H9 (cell line): Measurements from ENCODE around the gene ENO3. TPM values are rescaled to one million over a fixed set of nuclear protein-coding genes. Genes with fewer than 3 reads are reported as not detected.

ENCODE experiments used
- DNase-seq: peaks from one replicate; pipeline ENCODE4 v3.0.0-alpha.2; 2017
- H2AFZ ChIP-seq: one replicate; pipeline ENCODE4 v1.6.1; 2013; ENCODE audit warnings: mild to moderate bottlenecking, low read length, control low read depth, moderate library complexity
- H2AK5ac ChIP-seq: 2 replicates; pipeline ENCODE4 v1.6.1; 2013; ENCODE audit warnings: low read length, control low read depth, mixed read lengths; ENCODE audit not compliant: insufficient read length
- H2BK120ac ChIP-seq: one replicate; pipeline ENCODE4 v1.6.1; 2013; ENCODE audit warnings: low read depth, mild to moderate bottlenecking, low read length, control low read depth, inconsistent platforms; ENCODE audit not compliant: poor library complexity, severe bottlenecking
- H2BK12ac ChIP-seq: 2 replicates; pipeline ENCODE4 v1.6.1; 2013; ENCODE audit warnings: low read length, control low read depth, mixed read lengths, low read depth; ENCODE audit not compliant: insufficient read length
- H2BK15ac ChIP-seq: 2 replicates; pipeline ENCODE4 v1.6.1; 2013; ENCODE audit warnings: low read depth, low read length, control low read depth
- H2BK20ac ChIP-seq: one replicate; pipeline ENCODE4 v1.6.1; 2013; ENCODE audit warnings: low read depth, mild to moderate bottlenecking, low read length, control low read depth, inconsistent platforms; ENCODE audit not compliant: poor library complexity, severe bottlenecking
- H2BK5ac ChIP-seq: 2 replicates; pipeline ENCODE4 v1.6.1; 2013; ENCODE audit warnings: low read length, control low read depth, mixed read lengths; ENCODE audit not compliant: insufficient read length
- H3K14ac ChIP-seq: 2 replicates; pipeline ENCODE4 v1.6.1; 2013; ENCODE audit warnings: low read length, control low read depth; ENCODE audit not compliant: insufficient read depth
- H3K18ac ChIP-seq: 2 replicates; pipeline ENCODE4 v1.6.1; 2013; ENCODE audit warnings: low read depth, mild to moderate bottlenecking, mixed read lengths, low read length, control low read depth; ENCODE audit not compliant: insufficient read length
- H3K23ac ChIP-seq: 2 replicates; pipeline ENCODE4 v1.6.1; 2013; ENCODE audit warnings: low read length, control low read depth, mixed read lengths, low read depth; ENCODE audit not compliant: insufficient read length
- H3K23me2 ChIP-seq: 2 replicates; pipeline ENCODE4 v1.6.1; 2013; ENCODE audit warnings: low read depth, mild to moderate bottlenecking, mixed read lengths, low read length, control low read depth; ENCODE audit not compliant: insufficient read length, poor library complexity, severe bottlenecking
- H3K27ac ChIP-seq: 2 replicates; pipeline ENCODE4 v1.5.1; 2013; ENCODE audit warnings: low read length, control low read depth, mixed read lengths, low read depth; ENCODE audit not compliant: insufficient read length
- H3K27me3 ChIP-seq: 2 replicates; pipeline ENCODE4 v1.6.1; 2013; ENCODE audit warnings: low read length, control low read depth, inconsistent platforms; ENCODE audit not compliant: insufficient read depth
- H3K4ac ChIP-seq: 2 replicates; pipeline ENCODE4 v1.6.1; 2013; ENCODE audit warnings: low read depth, mild to moderate bottlenecking, control low read depth, inconsistent platforms, low read length, moderate library complexity
- H3K4me1 ChIP-seq: 2 replicates; pipeline ENCODE4 v1.6.1; 2013; ENCODE audit warnings: low read length, control low read depth, inconsistent platforms; ENCODE audit not compliant: insufficient read depth
- H3K4me2 ChIP-seq: 2 replicates; pipeline ENCODE4 v1.6.1; 2013; ENCODE audit warnings: low read length, control low read depth, mixed read lengths; ENCODE audit not compliant: insufficient read length, insufficient read depth
- H3K56ac ChIP-seq: 2 replicates; pipeline ENCODE4 v1.6.1; 2013; ENCODE audit warnings: low read depth, mild to moderate bottlenecking, mixed read lengths, low read length, control low read depth; ENCODE audit not compliant: insufficient read length
- H3K79me1 ChIP-seq: 2 replicates; pipeline ENCODE4 v1.6.1; 2013; ENCODE audit warnings: low read depth, mild to moderate bottlenecking, moderate library complexity, low read length, control low read depth, inconsistent platforms; ENCODE audit not compliant: insufficient read depth, poor library complexity, severe bottlenecking
- H3K79me2 ChIP-seq: 2 replicates; pipeline ENCODE4 v1.6.1; 2013; ENCODE audit warnings: low read length, control low read depth, inconsistent platforms; ENCODE audit not compliant: insufficient read depth
- H3K9ac ChIP-seq: 2 replicates; pipeline ENCODE4 v1.6.1; 2013; ENCODE audit warnings: low read length, control low read depth, mixed read lengths; ENCODE audit not compliant: insufficient read length; ENCODE audit errors: extremely low read depth
- H3K9me3 ChIP-seq: one replicate; pipeline ENCODE4 v1.6.1; 2013; ENCODE audit warnings: low read depth, low read length, inconsistent platforms; ENCODE audit not compliant: control insufficient read depth
- H3T11ph ChIP-seq: one replicate; pipeline ENCODE4 v1.6.1; 2013; ENCODE audit warnings: mild to moderate bottlenecking, low read length, control low read depth, inconsistent platforms
- H4K20me1 ChIP-seq: one replicate; pipeline ENCODE4 v1.6.1; 2013; ENCODE audit not compliant: control insufficient read depth, insufficient read length, insufficient read depth
- H4K5ac ChIP-seq: 2 replicates; pipeline ENCODE4 v1.6.1; 2013; ENCODE audit warnings: low read depth, mild to moderate bottlenecking, mixed read lengths, low read length, control low read depth; ENCODE audit not compliant: insufficient read length
- H4K8ac ChIP-seq: replicated peaks from 2 replicates; pipeline ENCODE4 v1.6.1; 2013; ENCODE audit warnings: low read length, control low read depth, mixed read lengths, low read depth; ENCODE audit not compliant: insufficient read length
- H4K91ac ChIP-seq: 2 replicates; pipeline ENCODE4 v1.6.1; 2013; ENCODE audit warnings: low read depth, mild to moderate bottlenecking, moderate library complexity, mixed read lengths, low read length, control low read depth; ENCODE audit not compliant: insufficient read length
- H3K27ac Mint-ChIP-seq, 3 experiments: 2 replicates in 2 of 3; 3 replicates in 1 of 3; pipeline ENCODE4 v1.8.0; 2020 to 2021; ENCODE audit warnings: mixed read lengths in 3 of 3, mild to moderate bottlenecking in 1 of 3, moderate library complexity in 1 of 3
- H3K27me3 Mint-ChIP-seq: 2 replicates; pipeline ENCODE4 v1.8.0; 2021; ENCODE audit warnings: low read depth, mild to moderate bottlenecking, moderate library complexity, mixed read lengths
- H3K36me3 Mint-ChIP-seq, 3 experiments: 2 replicates in 2 of 3; 3 replicates in 1 of 3; pipeline ENCODE4 v1.8.0; 2020 to 2021; ENCODE audit warnings: low read depth in 3 of 3, mixed read lengths in 3 of 3; ENCODE audit not compliant: insufficient read depth in 1 of 3
- H3K4me1 Mint-ChIP-seq, 2 experiments: 2 replicates each; pipeline ENCODE4 v1.8.0; 2020; ENCODE audit warnings: mixed read lengths in 2 of 2
- H3K4me3 Mint-ChIP-seq, 2 experiments: 2 replicates in 1 of 2; 3 replicates in 1 of 2; pipeline ENCODE4 v1.8.0; 2020 to 2021; ENCODE audit warnings: mild to moderate bottlenecking in 2 of 2, mixed read lengths in 2 of 2, moderate library complexity in 1 of 2
- H3K9me3 Mint-ChIP-seq, 2 experiments: 2 replicates in 1 of 2; 3 replicates in 1 of 2; pipeline ENCODE4 v1.8.0; 2020; ENCODE audit warnings: mild to moderate bottlenecking in 2 of 2, mixed read lengths in 2 of 2, moderate library complexity in 1 of 2
- CTCF ChIP-seq: fragments of 200-600 bp; sonication (generic); conservative IDR thresholded peaks from 3 replicates; pipeline ENCODE4 v1.8.0; 2021; ENCODE audit warnings: antibody characterized with exemption, mild to moderate bottlenecking
- WGBS: extraction: QIAGEN DNeasy Blood & Tissue Kit; methylation state at CpG from one replicate; pipeline ENCODE4 v1.1.7; 2013; ENCODE audit warnings: missing lambda C conversion rate, low lambda C conversion rate, mixed read lengths; ENCODE audit not compliant: insufficient read length; ENCODE audit errors: extremely low coverage; 5-methylcytosine and 5-hydroxymethylcytosine counted together
- total RNA-seq: library from RNA; stranded (reverse); gene quantifications from 2 replicates; pipeline ENCODE4 v1.2.1, GENCODE V29; 2021

Gene ENO3
- total RNA-seq, 1 experiment from 2014 or later, result 25.4 TPM

- peaks cover 29% of the 10 kb centered on the region for H3K27me3 Mint-ChIP-seq
- Histone ChIP-seq H4K20me1 (no peaks in the 10 kb centered on the region), H3K27me3 (no peaks in the 10 kb centered on the region; the same call in 1 of the 2 replicates), H2BK120ac (no peak within 1 kb of the TSS), H3K79me2 (peaks cover 4% of the 10 kb centered on the region; the same call in 1 of the 2 replicates), H3K4ac (no peak within 1 kb of the TSS), H3K79me1 (peaks cover 8% of the 10 kb centered on the region), H2BK20ac (no peak within 1 kb of the TSS), H3K9me3 (no peaks in the 10 kb centered on the region), H4K91ac (no peak within 1 kb of the TSS), H4K5ac (no peak within 1 kb of the TSS), H2BK5ac (no peak within 1 kb of the TSS), H3K56ac (no peak within 1 kb of the TSS), H2AK5ac (no peak within 1 kb of the TSS), H3K4me1 (peaks cover 2% of the 10 kb centered on the region), H3K23me2 (peaks cover 14% of the 10 kb centered on the region), H3K9ac (peak within 1 kb of the TSS; percentile 48), H3K23ac (no peak within 1 kb of the TSS), H2BK12ac (no peak within 1 kb of the TSS), H3K4me2 (peak within 1 kb of the TSS; percentile 95), H3K14ac (peak within 1 kb of the TSS; percentile 83), H2AFZ (no peak within 1 kb of the TSS), H3T11ph (no peak within 1 kb of the TSS), H3K18ac (peak within 1 kb of the TSS; percentile 87), H3K27ac (no peak within 1 kb of the TSS), H2BK15ac (no peak within 1 kb of the TSS), H4K8ac (no peak within 1 kb of the TSS)
- H3K9me3 Mint-ChIP-seq, result no peaks in the 10 kb centered on the region
- H3K4me1 Mint-ChIP-seq, result peaks cover 12 to 20% of the 10 kb centered on the region in 2 experiments
- peak; percentile 95 for DNase-seq
- peak within 1 kb of the TSS in 1 of 3 experiments; percentile 67; a peak in 2 of 7 replicates for H3K27ac Mint-ChIP-seq
- H3K36me3 Mint-ChIP-seq, result peaks cover 14 to 21% (median 20%) of the 10 kb centered on the region in 3 experiments
- no CpG with 5 or more reads among the region's 93 CpGs for WGBS
- no peak for TF ChIP-seq CTCF
- peak within 1 kb of the TSS; percentile 88 to 92 for H3K4me3 Mint-ChIP-seq
Observed at GRCh38 chr17:4997302-4998026, 46.5 kb downstream of the ENO3 start, which contains the start of the genes INCA1 and KIF1C. INCA1 (minus strand) TSS chr17:4997522; CDS start chr17:4994437, 3,085 bp downstream. KIF1C (plus strand) TSS chr17:4997950; CDS start chr17:5000247, 2,297 bp downstream.
